Gastroesophageal sphincter (tissue), 3 donors: ENCODE measurements around the gene ZMAT3.

Experiments used
- POLR2A ChIP-seq, 2 donors: fragments of 450-650 bp; IDR thresholded peaks; one replicate each; pipeline ENCODE4 v1.6.1; 2017; ENCODE audit warnings: antibody characterized with exemption in 2 of 2, mild to moderate bottlenecking in 2 of 2, moderate library complexity in 1 of 2
- POLR2AphosphoS5 ChIP-seq: sonication (generic); formaldehyde crosslinking; IDR thresholded peaks from one replicate; pipeline ENCODE4 v1.6.1; 2017; ENCODE audit warnings: antibody characterized with exemption
- TF ChIP-seq, protein P1 (sequence below), 4 experiments: fragments of 200-600 bp in 2 of 4; fragments of 450-650 bp in 2 of 4; sonication (generic) in 1 of 4; IDR thresholded peaks; one replicate each; pipeline ENCODE4 v1.5.1; 2017 to 2019; ENCODE audit warnings: antibody characterized with exemption in 4 of 4, mild to moderate bottlenecking in 2 of 4, moderate library complexity in 2 of 4

DNA sequence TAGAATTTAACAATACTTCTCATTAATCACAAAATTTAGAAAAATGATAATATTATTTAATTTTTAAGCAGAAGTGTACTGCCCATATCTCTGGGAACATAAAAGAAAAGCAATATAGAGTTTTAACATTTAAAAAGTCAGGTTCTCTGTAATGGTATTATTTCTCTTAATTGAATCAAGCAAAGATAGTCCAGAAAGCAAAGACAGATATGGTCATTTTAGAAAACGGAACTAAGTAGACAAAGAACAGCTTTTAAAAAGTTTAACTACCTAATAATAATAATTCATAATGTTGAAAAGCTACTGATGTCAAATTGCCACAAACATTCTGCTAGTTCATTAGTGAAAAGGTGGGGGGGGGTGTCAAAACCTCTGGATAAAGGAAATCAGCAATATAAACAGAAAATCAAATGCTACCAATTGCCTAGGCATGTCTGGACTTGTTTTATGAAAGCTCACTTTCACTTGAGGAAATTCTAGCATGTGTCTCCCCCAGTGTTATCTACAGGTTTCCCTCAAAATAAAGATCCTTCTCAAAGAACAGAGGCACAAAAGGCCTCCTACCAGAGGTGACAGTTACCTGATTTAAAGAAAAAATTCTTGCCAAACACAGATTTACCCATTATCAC lies 1.7 kb downstream of the ZMAT3 start:
- TF ChIP-seq, protein P1, sequence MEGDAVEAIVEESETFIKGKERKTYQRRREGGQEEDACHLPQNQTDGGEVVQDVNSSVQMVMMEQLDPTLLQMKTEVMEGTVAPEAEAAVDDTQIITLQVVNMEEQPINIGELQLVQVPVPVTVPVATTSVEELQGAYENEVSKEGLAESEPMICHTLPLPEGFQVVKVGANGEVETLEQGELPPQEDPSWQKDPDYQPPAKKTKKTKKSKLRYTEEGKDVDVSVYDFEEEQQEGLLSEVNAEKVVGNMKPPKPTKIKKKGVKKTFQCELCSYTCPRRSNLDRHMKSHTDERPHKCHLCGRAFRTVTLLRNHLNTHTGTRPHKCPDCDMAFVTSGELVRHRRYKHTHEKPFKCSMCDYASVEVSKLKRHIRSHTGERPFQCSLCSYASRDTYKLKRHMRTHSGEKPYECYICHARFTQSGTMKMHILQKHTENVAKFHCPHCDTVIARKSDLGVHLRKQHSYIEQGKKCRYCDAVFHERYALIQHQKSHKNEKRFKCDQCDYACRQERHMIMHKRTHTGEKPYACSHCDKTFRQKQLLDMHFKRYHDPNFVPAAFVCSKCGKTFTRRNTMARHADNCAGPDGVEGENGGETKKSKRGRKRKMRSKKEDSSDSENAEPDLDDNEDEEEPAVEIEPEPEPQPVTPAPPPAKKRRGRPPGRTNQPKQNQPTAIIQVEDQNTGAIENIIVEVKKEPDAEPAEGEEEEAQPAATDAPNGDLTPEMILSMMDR (IDR thresholded peaks at IDR 0.05): no peak
- TF ChIP-seq POLR2A (IDR thresholded peaks at IDR 0.05): no peak
- TF ChIP-seq POLR2AphosphoS5: no peak
